GM18519 (cell line): Measurements from ENCODE around the gene HRC.
"Not testable (repeated sequence)": the region's sequence is repeated elsewhere in the genome, so short reads cannot be mapped to it uniquely, and the experiment has no call there.

Experiments
- ATAC-seq: cut with Tn5 transposase; IDR thresholded peaks from one replicate; pipeline ENCODE4 v1.9.1; 2021; ENCODE audit warnings: mild to moderate bottlenecking, moderate library complexity; ENCODE audit not compliant: unreplicated experiment, low FRiP score

HRC gene

GRCh38 chr19:49160450-49161189, 5.4 kb upstream of the HRC start:
- no peak for ATAC-seq

DNA sequence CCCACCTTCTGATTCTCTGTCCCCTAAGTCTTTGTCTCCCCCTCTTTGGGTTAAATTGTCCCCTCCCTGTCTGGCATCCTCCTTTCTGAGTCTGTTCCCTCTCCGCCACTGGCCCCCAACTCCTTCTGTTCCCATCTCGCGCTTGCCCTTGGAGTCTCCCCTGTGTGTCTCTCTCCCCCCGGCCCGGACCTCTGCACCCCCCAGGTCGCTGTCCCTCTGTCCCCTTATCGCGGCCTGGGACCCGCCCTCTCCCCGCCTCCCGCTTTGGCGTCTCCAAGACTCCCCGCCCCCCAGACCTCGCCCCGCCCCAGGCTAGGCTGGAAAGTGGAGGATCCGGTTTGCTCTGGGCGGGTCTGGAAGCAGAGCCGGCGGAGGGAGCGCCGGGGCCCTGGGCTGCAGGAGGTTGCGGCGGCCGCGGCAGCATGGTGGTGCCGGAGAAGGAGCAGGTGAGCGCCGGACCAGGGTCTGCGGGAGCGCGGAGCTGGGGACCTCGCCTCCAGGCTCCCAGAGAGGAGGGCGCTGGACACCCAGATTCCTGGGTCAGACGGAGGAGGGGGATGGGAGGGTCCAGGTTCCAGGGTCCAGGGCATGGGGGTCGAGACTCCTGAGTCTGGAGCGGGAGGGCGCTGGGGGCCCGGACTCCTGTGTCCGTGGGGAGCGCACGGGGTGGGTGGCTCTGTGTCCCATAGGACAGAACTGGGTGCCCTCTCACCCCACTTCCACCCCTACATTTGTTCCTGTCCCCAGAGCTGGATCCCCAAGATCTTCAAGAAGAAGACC, 2.4 kb upstream of the HRC start, which contains the start of gene TRPM4:
TRPM4 (plus strand) TSS at position 348 of the 780 bp plus-strand sequence; CDS start at position 423, 75 bp downstream.
- no peak for ATAC-seq

DNA sequence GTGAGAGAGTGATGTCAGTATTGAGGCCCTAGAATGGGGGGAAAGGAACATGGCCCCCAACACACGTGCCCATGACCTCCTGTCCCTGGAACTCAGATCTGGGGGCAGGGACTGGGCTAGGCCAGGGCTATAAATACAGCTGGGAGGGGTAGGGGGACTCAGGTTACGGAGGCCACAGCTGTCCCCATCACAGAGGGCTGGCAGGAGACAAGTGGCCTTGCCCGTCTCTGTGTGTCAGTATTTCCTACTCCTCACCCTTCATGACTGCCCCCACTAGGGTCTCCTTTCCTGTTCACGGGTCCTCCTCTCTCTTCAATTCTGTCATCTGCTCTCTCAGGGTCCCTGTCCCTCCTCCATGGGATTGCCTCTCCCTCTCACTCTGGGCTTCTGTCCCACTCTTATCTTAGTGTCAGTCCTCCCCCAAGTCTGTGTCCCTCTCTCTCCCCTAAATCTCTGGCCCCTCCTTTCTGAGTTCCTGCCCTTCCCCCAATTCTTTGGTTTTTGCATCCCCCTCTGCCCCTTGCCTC, 687 bp upstream of the HRC start:
- no peak for ATAC-seq

GRCh38 chr19:49154279-49154678, 917 bp downstream of the HRC start:
- ATAC-seq, result no peak

- no peak for ATAC-seq
These were observed 1.9 kb downstream of the HRC start for GRCh38 chr19:49153167-49153809.

- no peak for ATAC-seq
These were observed 3.1 kb downstream of the HRC start for GRCh38 chr19:49152119-49152550.

DNA sequence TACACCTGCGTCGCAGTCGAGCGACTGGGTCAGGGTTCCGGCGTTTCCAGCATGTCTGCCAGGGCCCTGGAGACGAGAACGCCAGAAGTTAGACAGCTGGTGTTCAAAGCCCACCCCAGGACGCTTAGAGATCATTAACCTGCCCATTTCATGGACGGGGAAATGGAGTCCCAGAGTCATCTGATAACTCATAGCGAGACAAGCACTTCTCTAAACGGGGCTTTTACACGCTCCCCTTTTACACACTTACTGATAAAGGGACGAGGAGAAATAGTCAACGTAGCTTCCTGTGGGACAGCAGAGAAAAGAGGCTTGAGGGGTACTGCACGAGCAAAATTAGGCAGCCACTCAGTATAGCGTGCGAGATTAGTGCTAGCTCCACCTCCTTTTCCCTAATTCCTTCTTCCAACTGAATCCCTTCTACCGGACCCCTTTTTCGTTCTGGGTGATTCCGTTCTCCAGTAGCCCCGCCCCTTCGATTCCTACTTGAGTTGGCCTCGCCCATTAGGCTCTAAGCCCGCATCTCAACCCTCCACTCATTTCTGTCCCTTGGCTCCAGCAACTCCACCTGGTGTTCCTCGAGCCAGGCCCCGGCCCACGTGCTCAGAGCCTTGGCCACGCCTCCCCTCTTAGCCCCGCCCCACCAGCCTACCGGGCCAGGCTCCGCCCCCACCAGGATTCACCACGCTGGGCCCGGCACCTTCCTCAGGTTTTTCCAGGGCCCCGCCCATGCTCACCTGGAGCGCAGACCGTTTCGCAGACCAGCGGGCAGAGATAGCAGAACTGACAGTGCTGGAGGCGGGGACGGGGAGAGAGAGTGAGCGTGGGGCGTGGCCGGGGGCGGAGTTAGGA, 3.7 kb downstream of the HRC start:
- ATAC-seq, result no peak

- no peak for ATAC-seq
These were observed 4.3 kb downstream of the HRC start for GRCh38 chr19:49150944-49151243.

- ATAC-seq, result no peak
These were observed 4.9 kb downstream of the HRC start for GRCh38 chr19:49150106-49150943.

- ATAC-seq, result no peak
These were observed 5.5 kb downstream of the HRC start for GRCh38 chr19:49149652-49150105.

DNA sequence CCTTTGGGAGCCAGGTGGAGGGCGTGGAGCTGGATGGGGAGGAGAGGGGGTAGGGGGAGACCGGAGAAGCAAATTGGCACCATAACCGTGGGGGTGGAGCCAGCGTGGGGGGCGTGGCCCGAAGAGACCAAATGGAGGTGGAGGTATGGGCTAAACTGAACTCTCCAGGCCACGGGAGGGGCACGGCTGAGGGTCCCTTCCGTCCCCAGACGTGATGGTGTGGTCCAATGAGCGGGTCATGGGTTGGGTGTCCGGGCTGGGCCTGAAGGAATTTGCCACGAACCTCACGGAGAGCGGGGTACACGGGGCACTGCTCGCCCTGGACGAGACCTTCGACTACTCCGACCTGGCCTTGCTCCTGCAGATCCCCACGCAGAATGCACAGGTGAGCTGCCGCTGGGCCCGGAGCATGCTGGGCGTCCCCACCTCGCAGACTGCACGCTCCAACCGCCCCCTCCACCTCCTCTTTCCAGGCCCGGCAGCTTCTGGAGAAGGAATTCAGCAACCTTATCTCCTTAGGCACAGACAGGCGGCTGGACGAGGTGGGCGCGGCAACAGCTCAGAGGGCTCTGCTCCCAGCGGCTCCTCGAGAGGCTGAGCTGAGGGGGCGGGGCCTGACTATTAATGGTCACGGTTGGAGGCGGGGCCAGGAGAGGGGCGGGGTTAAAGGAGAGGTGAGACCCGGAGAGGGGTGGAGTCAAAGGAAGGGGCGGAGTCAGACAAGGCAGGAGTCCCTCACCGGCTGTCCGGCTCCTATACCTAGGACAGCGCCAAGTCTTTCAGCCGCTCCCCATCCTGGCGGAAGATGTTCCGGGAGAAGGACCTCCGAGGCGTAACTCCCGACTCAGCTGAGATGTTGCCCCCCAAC, 6.2 kb downstream of the HRC start:
- no peak for ATAC-seq

GRCh38 chr19:49148044-49148682, 7.0 kb downstream of the HRC start:
- ATAC-seq, result no peak

DNA sequence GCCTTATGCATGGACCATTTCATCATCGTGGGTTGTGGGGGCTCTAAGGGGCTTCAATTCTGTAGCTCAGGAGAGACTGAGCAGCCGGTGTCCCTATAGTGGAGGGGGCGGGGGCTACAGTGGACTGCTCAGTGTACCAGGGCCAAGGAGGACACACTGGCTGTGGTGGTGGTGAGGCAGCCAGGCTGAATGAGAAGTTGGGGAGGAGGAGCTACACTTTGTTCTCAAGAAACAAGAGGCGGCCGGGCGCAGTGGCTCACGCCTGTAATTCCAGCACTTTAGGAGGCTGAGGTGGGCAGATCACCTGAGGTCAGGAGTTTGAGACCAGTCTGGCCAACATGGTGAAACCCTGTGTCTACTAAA, 8.8 kb downstream of the HRC start:
- not testable (repeated sequence) for ATAC-seq

GRCh38 chr19:49145573-49146407, 9.4 kb downstream of the HRC start:
- ATAC-seq, result no peak

GRCh38 chr19:49142866-49143335, 12.3 kb downstream of the HRC start:
- no peak for ATAC-seq

DNA sequence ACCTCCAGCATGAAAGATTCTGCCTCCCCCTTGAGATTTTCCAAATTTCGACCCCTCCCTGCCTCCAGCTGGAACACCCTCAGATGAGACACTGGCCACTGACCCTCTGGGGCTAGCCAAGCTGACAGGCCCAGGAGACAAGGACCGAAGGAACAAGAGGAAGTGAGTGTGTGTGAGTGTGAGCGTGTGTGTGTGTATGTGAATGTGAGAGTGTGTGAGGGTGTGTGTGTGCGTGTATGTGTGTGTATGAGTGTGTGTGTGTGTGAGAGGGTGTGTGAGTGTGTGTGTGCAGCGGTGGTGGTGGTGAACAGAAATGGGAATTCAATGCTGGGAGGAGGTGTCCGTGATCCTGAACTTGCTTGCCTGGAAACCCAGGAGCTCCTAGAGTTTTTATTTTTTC, 13.8 kb downstream of the HRC start:
- ATAC-seq, result no peak

- ATAC-seq, result no peak
These were observed 14.2 kb downstream of the HRC start for GRCh38 chr19:49140951-49141350.
